NCI-H1417 (cell line): ENCODE data around the gene SNTG2.

Source experiments
- DNase-seq, 3 experiments: peaks; one replicate each; lab custom pipeline; 2025; lab: John Stamatoyannopoulos, UW

The SNTG2 gene

DNA sequence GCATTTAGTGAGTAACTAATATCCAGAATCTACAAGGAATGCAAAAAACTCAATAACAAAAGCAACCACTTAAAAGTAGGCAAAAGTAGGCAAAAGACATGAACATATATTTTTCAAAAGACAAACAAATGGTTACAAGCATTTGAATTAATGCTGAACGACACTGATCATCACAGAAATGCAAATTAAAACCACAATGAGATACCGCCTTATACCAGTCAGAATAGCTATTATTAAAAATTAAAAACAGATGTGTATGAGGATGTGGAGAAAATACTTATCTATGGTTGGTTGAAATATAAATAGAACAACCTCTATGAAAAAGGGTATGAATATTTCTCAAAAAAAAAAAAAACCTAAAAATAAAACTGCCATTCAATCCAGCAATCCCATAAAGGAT, 51.7 kb downstream of the SNTG2 start:
- no peak for DNase-seq

DNA sequence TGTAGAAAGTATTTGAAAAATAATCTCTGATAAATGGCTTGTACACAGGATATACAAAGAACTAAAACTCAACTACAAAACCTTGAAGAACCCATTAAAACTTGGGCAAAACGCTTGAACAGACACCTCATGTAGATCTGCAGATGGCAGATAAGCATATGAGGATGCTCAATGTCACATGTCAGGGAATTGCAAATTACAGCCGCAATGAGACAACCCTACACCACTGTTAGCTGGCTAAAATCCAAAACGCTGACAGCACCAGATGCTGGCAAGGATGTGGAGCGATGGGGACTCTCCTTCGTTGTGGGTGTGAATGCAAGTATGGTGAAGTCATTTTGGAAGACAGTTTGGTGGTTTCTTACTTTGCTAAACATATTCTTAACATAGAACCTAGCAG, 53.7 kb downstream of the SNTG2 start:
- DNase-seq, result no peak

DNA sequence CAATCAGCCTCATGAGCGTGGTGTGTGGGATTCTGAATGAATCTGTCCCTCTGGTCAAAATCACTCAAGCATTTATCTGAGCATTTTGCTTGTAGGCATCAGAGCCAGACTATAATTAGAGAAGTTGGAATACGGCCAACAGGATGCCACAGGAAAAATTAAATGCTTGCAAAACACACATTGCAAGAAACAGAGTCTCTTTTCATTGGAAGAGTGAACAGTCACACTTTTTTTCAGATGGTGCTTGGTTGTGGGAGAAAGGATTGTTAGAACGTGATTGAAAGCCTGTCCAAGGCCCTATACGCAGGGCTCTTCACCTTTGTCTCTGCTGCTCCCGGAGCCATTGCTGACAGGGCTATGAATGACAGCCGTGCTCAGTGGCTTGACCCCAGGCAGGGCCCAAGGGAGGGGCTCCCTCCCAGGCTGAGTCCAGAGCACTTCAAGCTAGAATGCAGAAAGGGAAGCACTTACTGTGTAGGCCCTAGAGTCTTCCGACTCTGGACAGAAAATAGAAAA, 59.8 kb downstream of the SNTG2 start:
- DNase-seq, result peak; percentile 11 to 97 (median 74)

DNA sequence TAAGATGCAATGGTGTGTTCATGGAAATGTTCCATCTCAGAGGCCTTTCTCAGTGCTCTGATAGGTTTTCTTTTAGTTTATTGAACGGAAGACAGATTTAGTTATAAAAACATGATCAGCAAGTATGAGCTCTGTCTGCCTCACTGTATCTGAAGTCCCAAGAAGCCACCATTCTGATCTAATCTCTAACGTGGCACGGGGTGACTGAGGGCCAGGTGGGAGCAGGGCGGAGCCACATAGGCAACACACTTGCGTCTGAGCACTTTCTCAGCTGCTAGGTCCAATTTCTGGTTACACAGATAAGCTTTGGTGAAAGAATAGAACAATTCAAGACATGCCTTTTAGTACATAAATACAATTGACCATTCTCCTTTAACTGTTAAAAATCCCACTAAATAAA, 60.4 kb downstream of the SNTG2 start:
- peak in 1 of 3 experiments; percentile 69 for DNase-seq

DNA sequence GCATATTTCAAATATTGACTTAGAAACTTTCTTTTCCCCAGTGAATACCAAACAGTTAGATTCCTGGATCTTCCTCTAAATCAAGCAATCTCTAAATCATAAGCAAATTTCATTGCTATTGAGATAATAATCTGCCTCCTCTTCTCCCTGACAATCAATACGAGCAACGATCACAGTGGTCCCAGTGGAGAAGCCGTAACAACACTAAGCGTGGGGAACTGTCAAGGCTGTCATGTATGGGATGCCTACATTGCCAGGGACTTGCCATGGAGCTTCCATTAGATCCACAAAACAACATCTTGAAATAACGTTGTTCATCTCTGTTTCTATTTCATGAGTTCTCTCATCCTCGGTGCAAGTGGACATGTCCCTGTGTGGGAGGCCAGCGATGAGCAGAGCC, 61.3 kb downstream of the SNTG2 start:
- no peak for DNase-seq

DNA sequence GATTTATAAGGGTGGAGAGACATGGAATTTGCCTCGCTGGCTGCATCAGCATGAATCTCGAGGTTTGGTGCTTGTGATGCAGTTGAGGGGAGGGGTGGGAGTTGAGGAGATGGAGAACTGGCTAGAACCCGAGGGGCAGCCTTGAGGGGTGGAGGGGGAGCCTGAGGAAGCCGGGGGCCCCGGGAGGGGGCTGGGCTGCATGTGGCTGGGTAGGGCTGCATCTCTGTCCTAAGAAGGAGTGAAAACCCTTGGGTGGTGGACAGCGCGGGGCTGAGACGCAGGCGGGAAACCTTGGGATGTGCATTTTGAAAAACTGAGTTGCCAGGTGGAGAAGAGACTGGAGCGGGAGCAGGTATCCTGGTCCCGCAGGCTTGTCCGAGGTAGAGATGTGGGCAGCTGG, 64.2 kb downstream of the SNTG2 start:
- DNase-seq, result no peak

DNA sequence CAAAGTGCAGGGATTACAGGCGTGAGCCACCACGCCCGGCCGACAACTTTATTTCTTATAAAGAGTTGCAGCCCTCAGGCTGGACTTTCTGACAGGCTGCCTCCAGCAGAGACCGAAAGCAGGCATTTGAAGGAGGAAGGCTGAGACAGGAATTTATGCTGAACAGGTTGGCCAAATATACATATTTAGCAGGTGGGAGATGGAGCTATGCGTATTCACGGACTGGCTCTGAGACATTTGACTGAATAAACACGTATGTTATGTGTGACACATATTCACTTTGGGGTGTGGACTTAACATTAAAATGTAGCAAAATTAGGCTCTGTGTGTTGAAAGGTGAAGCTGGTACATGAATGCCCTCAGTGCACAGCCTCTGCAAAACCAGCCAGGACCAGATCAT, 65.9 kb downstream of the SNTG2 start:
- no peak for DNase-seq

DNA sequence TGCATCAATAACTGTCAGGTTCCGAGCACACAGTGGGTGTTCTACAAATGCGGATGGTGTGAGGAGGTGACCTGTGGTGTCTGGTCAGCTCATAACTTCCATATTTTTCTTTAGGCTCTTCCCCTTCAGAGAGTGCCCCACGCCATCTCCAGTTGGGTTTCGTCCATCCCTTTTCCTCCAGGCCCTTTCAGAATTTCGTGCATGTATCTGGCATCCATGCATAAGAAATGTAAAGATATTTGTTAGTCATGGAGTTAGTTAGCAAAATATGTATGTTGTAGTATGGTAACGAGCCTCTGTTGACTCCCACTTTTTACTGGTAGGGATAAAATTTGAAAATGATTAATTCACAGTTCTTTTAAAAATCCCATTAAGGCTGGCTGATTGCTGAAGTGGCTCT, 67.2 kb downstream of the SNTG2 start:
- DNase-seq, result no peak

DNA sequence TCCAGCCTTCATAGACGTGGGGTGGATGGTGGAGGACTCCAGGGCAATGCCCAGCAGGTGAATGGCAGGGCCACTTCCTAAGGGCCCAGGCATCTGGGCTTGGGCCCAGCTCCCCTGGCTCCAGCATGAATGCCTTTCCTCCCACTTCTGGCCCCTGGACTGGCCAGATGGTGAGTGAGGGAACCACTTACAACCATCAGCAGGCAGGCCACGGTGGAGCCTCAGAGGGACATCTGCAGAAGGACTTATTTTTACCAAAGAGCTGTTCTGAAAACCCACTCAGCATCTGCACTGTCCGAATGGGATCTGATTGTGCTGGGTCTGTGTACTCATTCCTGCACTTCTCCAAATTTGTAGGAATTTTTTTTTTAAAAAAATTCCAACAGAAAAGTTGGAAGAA, 69.6 kb downstream of the SNTG2 start:
- no peak for DNase-seq

DNA sequence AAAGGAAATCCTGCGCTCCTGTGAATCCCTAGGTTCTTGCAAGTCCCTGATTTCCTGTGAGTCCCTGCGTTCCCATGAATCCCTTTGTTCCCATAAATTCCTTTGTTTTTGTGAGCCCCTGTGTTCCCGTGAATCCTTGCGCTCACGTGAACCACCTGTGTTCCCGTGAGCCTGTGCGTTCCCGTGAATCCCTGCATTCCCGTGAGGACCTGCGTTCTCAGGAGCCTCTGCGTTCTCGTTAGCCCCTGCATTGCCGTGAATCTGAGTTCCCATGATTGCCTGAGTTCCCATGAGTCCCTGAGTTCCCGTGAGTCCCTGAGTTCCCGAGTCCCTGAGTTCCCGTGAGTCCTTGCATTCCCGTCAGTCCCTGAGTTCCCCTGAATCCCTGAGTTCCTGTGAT, 71.5 kb downstream of the SNTG2 start:
- peak in 1 of 3 experiments; percentile 8 for DNase-seq

DNA sequence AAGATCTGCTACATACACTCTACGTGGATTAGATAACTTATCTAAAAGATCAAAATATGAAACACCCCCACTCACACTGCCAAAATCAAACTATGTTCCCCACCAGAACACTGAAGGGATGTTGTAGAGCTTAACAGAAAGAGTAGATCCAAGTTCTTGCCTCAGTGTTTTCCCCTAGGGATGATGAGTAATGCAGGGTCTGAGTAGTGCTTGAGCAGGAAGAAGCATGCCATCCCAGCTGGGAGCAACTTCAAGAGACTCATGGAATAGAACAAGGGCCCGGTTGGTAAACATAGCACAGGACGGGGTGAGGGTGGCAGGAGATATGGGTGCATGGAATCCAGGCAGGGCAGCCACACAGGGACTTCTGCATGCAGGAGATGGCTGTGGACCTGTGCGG, 74.3 kb downstream of the SNTG2 start:
- DNase-seq, result peak in 1 of 3 experiments; percentile 71

DNA sequence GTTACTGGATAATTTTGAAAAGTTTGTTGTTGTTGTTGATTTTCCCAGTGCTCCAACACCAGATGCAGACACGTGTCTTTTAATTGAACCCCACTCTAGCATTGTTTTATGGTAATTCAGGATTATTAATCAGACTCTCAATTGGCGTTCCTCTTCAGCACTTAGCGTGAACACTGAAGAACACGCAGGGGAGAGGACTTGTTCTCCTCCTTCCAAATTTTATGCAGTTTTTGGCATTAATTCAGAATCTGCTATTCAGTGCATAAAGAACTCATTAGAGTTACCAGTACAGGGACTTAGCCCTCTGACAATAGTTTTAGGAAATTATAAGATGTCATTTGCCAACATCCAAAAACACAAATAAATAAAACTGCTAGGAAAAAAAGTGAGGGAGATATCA, 75.5 kb downstream of the SNTG2 start:
- DNase-seq, result no peak

DNA sequence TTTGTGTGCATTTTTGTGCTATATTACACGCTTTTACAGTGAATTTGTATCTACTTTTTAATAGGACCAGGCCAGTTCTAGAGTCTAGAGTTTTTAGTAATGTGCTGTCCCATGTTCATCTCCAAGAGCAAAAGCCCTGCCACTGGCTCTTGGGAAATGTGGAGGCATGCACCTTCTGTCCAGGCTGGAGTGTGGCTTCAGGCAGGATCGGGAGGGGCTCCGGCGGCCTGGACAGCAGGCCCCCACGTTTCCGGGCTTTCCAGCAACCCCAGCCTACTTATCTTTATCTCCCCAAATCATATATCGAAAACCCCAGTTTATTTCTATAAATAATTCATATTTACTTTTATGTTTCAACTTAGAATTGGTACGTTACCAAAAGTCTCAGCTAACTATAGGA, 78.2 kb downstream of the SNTG2 start:
- no peak for DNase-seq

DNA sequence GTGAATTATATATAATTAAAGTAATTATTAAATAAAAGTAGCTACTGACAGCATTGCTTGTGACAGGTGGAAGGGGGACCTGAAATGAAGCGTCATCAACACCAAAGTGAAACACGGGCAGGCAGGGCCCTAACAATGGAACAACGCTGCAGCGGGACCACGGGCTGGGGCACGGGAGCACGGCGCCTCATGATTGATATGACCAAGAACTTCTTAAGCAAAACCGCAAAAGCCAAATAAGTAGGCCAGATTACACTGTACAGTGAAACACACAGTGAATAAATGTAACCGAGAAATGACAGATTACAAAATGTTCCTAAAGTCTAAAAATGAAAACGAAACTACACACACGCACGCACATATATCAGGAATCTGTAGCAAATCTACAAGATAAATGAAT, 81.4 kb downstream of the SNTG2 start:
- DNase-seq, result peak in 1 of 3 experiments; percentile 12

DNA sequence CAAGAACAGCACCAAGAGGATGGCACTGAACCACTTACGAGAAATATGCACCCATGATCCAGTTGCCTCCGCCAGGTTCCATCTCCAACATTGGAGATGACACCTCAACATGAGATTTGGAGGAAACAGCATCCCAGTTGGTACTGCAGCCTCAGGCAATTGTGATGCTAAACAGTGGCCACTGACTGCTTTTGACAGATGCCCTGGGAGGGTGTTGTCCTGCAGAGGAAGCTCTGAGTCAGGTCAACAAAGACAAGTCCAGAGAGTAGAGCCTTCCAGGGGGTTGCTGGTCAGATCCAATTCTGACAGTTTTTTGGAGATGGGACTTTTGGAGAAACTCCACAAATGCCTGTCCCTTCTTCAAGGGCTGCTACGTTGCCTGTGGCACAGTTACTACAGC, 82.4 kb downstream of the SNTG2 start:
- DNase-seq, result no peak

DNA sequence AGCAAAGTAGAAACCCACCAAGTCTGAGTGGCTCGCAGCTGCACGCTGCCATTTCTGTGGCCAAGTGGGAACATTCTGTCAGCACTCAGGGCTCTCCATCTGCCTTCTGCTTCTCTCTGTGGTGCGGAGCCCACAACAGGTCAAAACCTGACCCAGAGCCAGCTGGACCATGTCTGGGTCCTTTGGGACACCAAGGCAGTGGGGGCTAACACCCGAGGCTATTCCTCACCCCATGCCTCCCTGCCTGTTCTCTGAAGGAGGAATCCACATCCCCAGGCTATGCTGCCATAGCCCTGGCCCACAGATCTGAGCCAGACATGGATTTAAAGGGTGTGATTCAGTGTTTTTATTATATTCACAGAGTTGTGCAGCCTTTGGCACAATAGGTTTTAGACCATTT, 86.4 kb downstream of the SNTG2 start:
- DNase-seq, result peak in 1 of 3 experiments; percentile 63

DNA sequence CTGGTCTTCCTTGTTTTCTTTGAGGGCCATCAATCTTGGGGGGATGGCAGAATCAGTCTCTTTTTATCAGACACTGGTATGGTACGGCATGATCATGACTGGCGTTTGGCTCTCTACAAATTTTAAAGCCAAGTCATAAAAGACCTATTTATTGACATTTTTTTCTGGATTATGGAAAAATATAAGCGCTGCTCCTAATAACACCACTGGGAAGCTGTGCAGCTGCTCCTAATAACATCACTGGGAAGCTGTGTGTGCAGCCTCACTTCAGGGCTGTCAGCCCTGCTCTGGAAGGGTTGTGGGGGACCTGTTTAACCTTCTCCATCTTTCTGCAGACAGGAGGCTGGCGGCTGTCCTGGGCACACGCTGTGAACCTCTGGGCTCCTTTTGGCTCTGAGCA, 88.9 kb downstream of the SNTG2 start:
- no peak for DNase-seq

DNA sequence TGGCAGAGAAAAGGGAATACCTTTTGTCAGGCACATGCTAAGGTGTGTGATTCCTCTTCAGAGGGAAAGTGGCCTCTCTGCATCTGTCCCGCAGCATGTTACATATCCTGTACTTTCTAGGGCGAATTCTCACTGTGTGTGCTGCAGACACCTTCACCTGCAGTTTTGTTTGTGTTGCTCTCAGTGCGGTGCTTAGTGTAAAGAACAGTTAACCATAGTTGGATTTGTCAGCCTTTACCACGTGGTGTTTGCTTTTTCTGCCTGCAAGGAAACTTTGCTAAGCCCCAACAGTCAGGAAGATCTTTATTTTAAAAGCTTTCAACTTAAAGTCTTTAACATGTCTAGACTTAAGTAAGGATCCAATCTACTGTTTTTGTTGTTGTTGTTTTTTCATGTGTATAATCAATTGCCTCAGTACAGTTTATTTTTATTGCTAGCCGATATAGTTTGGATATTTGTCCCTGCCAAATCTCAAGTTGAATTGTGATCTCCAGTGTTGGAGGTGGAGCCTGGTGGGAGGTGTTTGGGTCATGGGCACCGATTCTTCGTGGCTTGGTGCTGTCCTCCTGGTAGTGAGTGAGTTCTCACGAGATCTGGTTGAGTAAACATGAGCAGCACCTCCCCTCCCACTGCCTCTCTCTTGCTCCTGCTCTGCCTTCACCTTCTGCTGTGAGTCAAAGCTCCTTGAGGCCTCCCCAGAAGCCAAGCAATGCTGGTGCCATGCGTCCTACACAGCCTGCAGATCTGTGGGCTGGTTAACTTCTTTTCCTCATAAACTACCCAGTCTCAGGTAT, 90.6 kb downstream of the SNTG2 start:
- DNase-seq, result peak in 1 of 3 experiments; percentile 23

DNA sequence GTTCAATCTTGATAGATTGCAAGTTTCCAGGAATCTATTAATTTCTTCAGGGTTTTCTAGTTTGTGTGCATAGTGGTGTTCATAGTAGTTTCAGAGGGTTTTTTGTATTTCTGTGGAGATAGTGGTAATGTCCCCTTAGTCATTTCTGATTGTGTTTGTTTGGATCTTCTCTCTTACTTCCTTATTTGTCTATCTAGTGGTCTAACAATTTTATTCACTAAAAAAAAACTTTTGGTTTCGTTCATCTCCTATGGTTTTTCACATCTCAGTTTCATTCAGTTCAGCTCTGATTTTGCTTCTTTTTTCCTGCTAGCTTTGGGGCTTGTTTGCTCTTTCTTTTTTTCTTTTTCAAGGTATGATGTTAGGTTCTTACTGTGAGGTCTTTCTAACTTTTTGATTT, 94.5 kb downstream of the SNTG2 start:
- no peak for DNase-seq

DNA sequence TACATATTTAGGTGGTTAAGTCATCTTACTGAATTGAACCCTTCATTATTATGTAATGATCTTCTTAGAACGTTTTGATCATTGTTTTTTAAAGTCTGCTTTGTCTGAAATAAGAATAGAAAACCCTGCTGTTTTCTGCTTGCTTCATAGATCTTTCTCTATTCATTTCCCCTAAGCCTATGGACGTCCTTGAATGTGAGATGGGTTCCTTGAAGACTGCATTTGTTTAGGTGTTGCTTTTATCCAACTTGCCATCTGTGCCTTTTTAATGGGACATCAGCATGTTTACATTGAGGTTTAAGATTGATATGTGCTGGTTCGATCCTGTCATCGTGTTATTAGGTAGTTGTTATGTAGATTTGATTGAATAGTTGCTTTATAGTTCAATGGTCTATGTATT, 95.4 kb downstream of the SNTG2 start:
- no peak for DNase-seq

DNA sequence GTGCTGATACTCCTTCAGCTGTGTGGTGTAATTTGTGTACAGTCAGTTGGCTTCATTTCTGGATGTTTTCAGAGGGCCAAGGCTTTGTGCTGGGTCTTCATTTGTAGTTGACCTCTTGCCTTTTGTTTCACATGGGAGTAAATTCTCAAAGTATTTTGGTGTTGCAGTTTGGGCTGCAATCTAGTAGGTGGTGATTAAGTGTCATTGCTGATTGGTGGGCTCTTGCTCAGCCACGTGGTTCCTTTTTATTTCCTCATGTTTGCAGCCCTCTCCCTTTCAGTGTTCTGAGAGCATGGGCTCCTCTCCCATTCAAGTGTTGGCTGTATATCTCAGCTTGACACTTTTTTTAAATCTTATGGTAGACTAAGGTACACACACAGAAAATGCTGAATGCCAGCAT, 96.8 kb downstream of the SNTG2 start:
- DNase-seq, result no peak

DNA sequence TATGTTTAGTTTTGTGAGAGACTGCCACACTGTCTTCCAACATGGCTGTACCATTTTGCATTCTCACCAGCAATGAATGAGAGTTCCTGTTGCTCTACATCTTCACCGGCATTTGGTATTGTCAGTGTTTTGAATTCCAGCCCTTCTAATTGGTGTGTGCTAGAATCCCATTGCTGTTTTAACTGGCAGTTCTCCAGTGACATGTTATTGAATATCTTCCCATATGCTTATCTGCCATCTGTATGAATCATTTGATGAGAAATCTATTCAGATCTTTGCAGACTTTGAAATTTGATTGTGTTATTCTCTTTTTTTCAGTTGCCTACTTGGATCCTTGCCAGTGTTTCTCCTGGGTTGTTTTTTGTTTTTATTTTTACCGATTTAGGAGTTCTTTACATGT, 99.0 kb downstream of the SNTG2 start:
- no peak for DNase-seq

DNA sequence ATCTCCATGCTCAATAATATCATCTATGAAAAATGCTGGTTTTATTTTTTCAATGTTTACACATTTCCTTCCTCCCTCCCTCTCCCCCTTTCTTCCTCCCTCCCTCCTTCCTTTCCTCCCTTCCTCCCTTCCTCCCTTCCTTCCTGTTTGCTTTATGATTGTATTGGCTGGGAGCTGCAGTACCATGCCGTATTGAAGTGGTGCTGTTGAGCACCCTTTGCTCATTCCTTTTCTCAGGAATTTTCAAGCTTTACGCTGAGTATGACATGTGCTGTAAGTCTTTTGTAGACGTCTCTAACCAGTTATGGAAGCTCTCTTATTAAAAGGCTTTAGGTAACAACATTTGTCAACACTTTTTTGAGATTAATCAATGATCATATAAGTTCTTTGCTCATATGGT, 100.4 kb downstream of the SNTG2 start:
- DNase-seq, result peak in 1 of 3 experiments; percentile 39

DNA sequence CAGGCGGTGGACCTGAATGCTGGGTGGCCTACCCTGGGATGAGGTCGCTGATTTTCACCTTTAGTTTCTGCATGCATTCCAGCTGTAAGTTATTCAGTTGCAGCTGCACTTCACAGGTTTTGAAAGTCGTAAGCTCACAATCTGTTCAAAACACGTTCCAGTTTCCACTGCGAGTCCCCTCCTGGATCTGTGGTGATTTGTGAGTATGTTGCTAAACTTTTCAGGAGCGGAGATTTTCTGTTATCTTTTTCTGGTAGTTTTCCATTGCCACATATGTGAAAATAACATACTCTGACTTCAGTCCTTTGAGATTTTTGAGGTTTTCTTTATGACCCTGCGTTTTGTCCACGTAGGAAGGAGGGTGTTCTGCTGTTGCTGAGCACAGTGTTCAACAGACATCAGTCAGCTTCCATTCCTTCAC, 102.1 kb downstream of the SNTG2 start:
- peak in 1 of 3 experiments; percentile 46 for DNase-seq
